GM18505 (cell line): ENCODE results near the gene OS9.

Experiments used
- ATAC-seq: cut with Tn5 transposase; IDR thresholded peaks from one replicate; pipeline ENCODE4 v1.9.1; 2021; ENCODE audit not compliant: unreplicated experiment
- POLR2A ChIP-seq: IDR thresholded peaks from 4 replicates; pipeline ENCODE4 v1.6.1; 2011; ENCODE audit warnings: borderline replicate concordance; ENCODE audit not compliant: insufficient read depth, insufficient read length; ENCODE audit errors: extremely low read depth

The OS9 gene

GRCh38 chr12:57760347-57760982, 66.5 kb downstream of the OS9 start:
- no peak for ATAC-seq
- no peak for TF ChIP-seq POLR2A

GRCh38 chr12:57761391-57761998, 67.6 kb downstream of the OS9 start:
- no peak for TF ChIP-seq POLR2A
- ATAC-seq: no peak

GRCh38 chr12:57762463-57762862, 68.5 kb downstream of the OS9 start:
- ATAC-seq: no peak
- no peak for TF ChIP-seq POLR2A

GRCh38 chr12:57763881-57764661, 70.1 kb downstream of the OS9 start:
- TF ChIP-seq POLR2A: no peak
- no peak for ATAC-seq

GRCh38 chr12:57764662-57765002, 70.7 kb downstream of the OS9 start:
- no peak for TF ChIP-seq POLR2A
- no peak for ATAC-seq

- TF ChIP-seq POLR2A: no peak
- ATAC-seq: no peak
Observed at GRCh38 chr12:57765003-57765697, 71.2 kb downstream of the OS9 start.

GRCh38 chr12:57765698-57766463, 71.9 kb downstream of the OS9 start:
- no peak for ATAC-seq

GRCh38 chr12:57766464-57767304, 72.8 kb downstream of the OS9 start, which contains the start of gene CYP27B1:
Gene CYP27B1, minus strand, starts transcription at chr12:57767078. Its CDS starts 37 bp downstream, at chr12:57767041.
- TF ChIP-seq POLR2A: no peak

More at GRCh38 chr12:57765698-57766463, 71.9 kb downstream of the OS9 start:
- TF ChIP-seq POLR2A: no peak

GRCh38 chr12:57767305-57767698, 73.4 kb downstream of the OS9 start:
- TF ChIP-seq POLR2A: no peak
- no peak for ATAC-seq

More at GRCh38 chr12:57766464-57767304, 72.8 kb downstream of the OS9 start, which contains the start of gene CYP27B1:
- no peak for ATAC-seq

GRCh38 chr12:57767876-57768275, 73.9 kb downstream of the OS9 start:
- ATAC-seq: no peak
- TF ChIP-seq POLR2A: no peak

- no peak for ATAC-seq
- TF ChIP-seq POLR2A: no peak
Observed at GRCh38 chr12:57769594-57769993, 75.7 kb downstream of the OS9 start.

GRCh38 chr12:57770734-57771133, 76.8 kb downstream of the OS9 start:
- no peak for ATAC-seq

More at GRCh38 chr12:57770734-57771133, 76.8 kb downstream of the OS9 start:
- no peak for TF ChIP-seq POLR2A
